CD4-positive, alpha-beta T cell treated with Interleukin-1 beta for 1 hour (primary cell): ENCODE data around the gene ARFGAP2.

Experiments used
- DNase-seq, 2 donors: peaks; one replicate each; pipeline ENCODE4 v3.0.0-alpha.2; 2020 to 2022

ARFGAP2 gene

DNA sequence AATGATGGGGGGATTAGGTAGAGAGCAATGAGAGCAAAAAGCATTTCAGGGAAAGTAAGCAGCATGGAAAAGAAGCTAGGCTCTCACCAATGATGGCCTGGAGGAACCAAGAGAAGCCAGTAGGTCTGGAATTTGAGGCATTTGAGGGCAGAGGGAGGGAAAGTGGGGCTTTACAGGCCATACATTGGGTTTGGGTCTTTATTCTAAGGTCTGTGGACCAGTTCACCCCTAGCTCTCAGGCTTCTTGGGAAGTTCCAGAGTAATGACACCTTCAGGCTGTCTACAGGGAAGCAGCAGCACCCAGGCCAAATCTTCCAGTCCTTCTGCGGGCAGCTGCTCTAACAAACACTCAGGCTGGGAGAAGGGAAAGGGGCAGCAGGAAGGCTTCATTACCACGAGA, 29.4 kb downstream of the ARFGAP2 start:
- DNase-seq, result no peak

DNA sequence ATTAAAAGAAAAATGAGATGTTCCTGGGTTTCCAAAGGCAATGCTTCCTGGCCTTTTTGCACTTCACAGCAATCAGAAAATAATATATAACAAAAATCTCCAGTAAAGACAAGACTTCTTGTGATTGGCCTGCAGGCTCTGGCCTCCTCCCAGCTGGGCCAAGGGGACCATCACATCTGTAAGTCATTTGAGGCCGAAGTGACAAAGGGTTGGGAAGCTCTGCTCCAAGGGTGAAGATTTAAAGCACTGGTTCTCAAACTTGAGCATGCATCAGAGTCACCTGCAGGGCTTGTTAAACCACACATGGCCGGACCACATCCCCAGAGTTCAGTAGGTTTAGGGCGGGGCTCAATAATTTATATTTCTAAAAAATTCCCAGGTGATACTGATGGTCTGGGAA, 32.1 kb downstream of the ARFGAP2 start:
- no peak for DNase-seq

DNA sequence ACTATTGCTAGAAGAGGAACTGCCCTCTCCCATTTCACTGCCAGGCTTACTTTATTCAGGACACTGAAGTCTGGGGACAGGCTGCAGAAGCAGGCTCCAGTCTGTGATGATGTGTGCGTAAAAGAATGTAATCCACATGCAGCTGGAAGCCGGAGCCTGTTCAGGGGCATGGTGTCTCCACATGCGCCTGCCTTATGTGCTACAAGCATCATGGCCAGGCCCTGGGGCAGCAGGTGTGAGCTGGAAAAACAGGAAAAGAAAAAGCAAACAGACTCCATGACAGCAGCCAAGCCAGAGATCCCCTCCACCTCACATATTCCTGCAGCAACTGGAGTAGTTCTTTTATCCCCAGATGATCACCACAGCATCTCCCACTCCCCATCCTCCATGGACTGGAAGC, 33.4 kb downstream of the ARFGAP2 start:
- DNase-seq, result no peak

DNA sequence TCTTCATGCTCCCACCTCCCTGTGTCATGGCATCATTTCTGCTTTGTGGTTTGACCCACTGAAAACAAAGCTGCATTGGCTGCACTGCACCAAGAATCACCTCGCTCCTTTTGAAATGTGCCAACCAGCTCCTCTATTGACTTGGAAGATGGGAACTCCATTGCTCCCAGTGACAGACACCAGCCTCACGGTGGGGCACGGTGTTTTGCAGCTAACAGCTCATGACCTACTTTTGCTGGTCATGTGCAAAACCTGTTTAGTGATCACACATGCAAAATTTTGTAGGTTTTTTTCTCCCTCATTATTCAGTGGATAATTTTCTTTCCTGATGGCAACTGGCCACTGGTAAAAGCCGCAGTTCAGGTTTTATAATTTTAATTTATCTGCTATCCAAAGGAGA, 36.8 kb downstream of the ARFGAP2 start:
- DNase-seq, result no peak

DNA sequence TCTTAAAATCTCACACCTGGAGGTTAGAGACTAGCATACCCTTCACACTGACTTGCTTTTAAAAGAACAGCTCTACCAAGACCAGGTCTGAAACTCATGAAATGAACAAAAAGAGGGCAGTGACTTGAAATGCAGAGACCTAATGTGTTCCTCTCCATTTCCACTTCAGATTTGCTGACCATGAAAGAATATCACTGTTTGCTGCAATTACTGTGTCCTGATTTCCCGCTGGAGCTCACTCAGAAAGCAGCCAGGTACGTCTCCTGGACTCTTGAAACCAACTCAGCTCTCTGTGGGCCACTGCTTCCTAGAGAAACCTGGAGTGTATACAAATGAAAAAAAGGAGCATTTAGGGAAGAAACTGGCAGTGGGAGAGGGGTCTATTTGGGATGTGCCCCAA, 39.2 kb downstream of the ARFGAP2 start:
- DNase-seq, result no peak

DNA sequence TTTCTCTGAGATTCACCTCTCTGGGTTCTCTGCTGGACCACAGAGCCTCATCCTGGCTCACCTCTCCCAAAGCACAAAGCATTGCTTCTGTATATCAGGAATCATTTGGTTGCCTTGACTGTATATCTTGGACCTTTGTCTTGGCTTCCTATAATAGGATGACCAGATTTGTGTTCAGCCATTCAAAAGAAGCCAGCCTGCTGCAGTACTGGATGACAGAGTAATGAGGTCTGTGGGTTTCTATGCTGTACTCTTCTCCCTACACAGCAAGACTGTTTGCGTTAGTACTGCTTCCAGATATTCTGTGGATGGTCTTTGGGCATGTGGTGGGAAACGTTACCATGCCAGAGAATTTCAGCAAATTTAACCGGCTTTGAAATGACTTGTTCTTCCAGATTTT, 39.8 kb downstream of the ARFGAP2 start:
- DNase-seq, result no peak

DNA sequence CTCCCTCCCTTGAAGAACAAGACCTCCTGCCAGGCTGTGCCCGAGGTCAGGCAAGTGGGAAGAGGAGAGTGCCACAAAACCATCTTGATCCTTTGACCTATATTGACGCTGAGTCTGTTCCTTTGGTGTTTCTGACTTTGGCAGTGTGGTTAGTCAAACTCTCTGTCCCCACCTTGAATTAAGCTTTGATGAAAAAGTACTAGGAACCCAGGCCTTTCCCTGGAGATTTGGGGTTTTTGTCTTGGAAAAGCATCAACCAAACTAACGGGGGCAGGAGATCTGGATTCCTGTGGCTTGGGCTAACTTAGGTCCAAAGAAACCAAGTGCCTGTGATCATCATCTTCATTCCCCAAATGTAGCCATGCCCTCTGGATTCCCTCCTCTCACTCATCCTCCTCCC, 40.4 kb downstream of the ARFGAP2 start:
- DNase-seq, result no peak

DNA sequence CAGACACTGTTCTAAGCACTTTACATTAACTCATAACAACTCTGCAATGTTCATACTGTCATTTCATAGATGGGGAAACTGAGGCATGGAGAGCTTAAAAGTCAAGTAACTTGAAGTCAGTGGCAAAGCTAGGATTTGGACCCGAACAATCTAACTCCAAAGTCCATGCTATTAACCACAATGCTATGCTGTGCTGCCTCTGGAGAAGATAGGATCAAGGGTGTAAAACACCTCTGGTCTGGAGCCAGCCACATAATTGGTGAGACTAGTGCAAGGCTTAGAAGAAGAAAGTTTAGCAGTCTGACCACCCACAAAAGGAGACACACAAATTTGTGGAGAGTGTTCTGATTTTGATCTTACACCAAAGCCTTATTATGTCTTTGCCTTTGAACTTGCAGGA, 43.7 kb downstream of the ARFGAP2 start:
- DNase-seq, result no peak

DNA sequence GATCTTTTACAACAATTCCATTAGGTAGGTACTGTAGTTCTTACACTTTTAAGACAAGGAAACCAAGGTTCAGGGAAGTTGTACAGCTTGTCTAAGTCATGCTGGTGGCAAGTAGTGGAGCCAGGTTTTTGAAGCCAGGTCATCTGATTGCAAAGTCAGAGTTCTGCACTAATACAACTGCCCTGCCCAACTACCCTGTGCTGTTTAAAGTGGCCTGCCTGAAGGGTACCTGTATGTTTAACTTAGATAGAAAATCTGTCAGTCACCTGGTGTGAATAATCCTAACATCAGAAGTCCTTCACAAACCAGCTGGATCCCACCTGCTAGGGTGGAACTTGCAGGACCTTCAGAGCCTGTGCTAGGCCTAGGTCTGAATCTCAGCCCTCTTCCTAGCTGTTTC, 44.2 kb downstream of the ARFGAP2 start:
- DNase-seq, result no peak

DNA sequence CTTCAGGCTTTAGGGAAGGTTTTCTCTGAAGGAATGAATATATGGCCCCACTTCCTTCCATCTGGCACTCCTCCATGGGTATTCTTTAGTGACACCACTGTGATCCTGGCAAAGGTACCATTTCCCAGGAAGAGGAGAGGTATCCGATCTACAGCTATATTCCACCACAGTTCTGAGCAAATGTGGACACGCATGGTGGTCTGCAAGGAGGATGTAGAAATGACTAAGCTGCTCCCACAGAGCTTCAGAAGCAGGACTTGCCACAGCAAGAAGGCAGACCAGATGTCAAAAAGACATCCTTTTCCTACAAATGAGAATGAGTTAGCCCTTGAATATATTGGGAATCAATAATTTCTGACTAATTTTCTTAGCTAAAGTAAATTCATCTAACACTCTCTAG, 45.5 kb downstream of the ARFGAP2 start:
- no peak for DNase-seq

DNA sequence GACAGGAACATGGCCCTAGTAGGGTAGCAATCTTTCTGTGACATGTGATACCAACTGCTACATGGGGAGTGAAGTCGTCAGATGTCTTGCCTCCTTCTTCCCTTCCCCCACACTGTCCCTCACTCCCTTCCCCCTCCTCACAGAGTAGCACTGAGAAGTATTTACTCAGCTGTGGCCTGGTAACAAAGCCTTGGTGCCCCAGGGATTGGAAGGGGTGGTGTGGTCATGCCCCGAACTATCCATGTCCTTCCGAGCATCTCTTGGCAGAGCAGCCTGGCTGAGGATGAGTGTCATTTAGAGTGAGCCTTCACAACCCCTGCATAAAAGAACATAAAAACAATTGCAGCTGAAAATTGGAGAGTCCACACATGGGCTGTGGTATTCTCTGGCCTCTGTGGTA, 46.1 kb downstream of the ARFGAP2 start:
- DNase-seq, result no peak

DNA sequence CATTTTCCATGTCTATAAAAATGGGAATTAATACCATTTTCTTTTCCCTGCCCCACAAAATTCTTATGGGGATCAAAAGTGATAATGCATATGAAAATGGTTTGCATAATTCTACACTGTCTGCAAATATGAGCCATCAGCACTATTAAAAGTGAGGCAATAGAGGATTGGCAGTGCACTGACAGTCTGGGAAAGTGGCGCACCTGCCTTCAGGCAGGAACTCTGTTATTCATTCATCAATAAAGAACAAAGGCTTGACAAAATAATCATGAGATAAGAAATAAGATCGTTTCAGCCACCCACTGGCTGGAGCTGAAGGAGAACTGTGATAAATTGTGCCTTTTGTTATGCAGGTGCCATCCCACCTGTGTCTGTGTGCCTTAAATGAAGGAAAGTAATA, 49.5 kb downstream of the ARFGAP2 start:
- no peak for DNase-seq

DNA sequence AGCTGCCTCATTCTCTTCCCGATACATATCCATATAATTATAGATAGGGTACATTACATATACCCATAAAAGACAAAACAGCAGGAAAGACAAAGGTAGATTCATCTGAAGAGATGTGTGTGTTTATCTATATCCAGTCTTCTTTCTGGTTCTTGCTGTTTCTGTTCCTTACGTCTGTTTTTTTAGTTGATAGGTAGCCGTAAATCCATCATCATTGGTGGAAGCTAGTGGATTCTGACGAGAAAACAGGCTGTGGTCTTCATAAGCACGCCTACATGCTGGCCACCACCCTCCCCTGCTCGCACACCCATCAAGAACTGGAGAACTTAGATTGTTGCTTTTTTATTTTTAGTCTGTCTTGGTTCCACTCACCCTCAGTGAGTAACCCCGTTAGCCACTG, 51.6 kb downstream of the ARFGAP2 start:
- no peak for DNase-seq

DNA sequence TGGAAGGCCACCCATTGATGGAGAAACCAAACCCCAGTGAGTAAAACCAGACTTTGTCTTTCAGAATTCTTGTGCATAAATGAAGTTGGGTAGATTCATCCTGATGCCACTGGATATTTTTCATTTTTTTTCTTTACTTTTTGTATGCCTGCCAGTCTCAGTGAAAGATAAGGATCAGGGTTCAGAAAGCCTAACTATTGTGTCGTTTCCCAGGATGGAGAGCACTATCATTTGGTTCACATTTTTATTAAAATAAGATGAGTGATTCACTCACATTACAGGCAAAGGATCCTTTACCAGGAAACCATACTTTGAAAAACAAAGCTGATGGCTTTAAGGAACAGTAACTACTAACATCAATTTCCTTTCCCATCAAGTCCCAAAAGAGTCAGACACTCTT, 52.0 kb downstream of the ARFGAP2 start:
- no peak for DNase-seq

DNA sequence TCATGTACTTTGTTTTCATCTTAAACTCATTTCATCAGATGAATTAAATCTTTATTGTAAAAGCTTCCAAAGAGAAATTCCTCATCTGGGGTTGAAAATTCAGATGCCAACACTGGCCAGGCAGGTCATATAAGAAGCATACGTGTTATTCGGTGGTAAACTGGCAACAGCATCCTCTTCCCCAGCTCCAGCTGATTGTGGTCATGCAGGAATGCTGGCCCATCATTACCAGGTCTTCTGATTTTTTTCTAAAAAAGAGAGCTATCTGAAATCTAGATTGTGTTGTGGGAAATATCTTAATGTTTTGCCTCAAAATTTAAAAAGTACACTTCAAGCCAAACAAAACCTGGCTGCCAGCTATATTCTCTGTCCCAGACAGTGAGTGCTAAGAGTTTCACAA, 53.6 kb downstream of the ARFGAP2 start:
- DNase-seq, result no peak

DNA sequence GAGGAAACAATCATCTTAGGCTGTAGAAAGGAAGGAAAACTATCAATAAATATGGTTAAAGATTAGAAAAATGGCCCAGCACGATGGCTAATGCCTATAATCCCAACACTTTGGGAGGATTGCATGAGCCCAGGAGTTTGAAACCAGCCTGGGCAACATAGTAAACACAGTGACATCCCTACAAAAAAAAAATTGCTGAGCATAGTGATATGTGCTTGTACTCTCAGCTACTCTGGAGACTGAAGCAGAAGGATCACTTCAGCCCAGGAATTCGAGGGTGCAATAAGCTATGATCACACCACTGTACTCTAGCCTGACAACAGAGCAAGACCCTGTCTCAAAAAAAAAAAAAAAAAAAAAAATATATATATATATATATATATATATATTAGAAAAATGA, 54.9 kb downstream of the ARFGAP2 start:
- DNase-seq, result no peak

DNA sequence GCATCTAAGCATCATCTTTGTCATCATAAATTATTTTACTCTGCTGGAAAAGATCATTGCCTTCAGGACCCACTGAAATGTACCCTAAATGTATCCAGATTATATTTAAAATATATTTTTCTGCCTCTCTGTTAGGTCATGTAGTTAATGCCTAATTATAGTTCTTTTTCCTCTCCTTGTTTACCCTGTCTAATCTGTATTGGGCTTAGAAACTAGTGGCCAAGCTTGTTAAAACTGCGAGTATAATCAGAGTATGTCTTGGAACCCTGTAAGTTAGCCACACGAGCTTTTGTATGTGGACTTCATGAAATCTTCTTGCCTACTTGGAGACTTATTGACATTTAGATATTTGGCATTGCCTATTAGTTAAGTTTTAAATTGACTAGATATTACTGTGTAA, 55.6 kb downstream of the ARFGAP2 start:
- no peak for DNase-seq

DNA sequence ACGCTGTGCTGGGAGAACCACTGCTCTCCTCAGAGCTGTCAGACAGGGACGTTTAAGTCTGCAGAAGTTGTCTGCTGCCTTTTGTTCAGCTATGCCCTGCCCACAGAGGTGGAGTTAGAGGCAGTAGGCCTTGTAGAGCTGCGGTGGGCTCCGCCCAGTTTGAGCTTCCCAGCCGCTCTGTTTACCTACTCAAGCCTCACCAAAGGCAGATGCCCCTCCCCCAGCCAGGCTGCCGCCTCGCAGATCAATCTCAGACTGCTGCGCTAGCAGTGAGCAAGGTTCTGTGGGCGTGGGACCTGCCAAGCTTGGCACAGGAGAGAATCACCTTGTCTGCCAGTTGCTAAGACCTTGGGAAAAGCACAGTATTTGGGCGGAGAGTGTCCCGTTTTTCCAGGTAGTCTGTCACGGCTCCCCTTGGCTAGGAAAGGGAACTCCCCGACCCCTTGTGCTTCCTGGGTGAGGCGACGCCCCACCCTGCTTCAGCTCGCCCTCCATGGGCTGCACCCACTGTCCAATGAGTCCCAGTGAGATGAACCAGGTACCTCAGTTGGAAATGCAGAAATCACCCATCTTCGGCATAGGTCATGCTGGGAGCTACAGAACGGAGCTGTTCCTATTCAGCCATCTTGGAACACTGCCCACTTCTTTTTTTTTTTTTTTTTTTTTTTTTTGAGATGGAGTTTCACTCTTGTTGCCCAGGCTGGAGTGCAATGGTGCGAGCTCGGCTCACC, 57.6 kb downstream of the ARFGAP2 start:
- peak; percentile 37 to 58 for DNase-seq
